ENCODE measurements around the gene NKAIN1. TPM values are rescaled to one million over a fixed set of nuclear protein-coding genes. Genes with fewer than 3 reads are reported as not detected.

NKAIN1 gene
- total and polyA plus RNA-seq, 2 experiments from 2014 or later: 14.7 to 56.7 TPM

DNA sequence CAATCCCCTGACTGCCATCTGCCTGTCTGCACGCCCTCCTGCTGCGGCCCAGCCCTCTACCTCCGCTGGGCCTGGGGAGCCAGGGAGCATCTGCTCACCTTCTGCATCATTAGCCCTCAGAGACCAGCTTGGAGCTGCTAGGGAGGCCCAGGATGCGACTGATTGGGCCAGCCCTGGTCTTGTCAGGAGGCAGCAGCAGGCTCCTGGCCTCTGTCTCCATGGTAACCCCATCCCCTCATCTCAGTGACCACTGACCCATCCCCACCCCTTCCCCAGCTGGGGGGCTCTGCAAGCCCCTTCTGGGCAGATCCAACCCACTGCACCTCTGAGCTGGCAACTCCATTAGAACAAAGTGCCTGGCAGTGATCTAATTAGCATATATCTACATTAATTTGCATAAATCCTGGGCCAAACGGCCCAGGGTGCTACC is 37.7 kb downstream of the NKAIN1 start (continued):
- TF ChIP-seq, protein P1, sequence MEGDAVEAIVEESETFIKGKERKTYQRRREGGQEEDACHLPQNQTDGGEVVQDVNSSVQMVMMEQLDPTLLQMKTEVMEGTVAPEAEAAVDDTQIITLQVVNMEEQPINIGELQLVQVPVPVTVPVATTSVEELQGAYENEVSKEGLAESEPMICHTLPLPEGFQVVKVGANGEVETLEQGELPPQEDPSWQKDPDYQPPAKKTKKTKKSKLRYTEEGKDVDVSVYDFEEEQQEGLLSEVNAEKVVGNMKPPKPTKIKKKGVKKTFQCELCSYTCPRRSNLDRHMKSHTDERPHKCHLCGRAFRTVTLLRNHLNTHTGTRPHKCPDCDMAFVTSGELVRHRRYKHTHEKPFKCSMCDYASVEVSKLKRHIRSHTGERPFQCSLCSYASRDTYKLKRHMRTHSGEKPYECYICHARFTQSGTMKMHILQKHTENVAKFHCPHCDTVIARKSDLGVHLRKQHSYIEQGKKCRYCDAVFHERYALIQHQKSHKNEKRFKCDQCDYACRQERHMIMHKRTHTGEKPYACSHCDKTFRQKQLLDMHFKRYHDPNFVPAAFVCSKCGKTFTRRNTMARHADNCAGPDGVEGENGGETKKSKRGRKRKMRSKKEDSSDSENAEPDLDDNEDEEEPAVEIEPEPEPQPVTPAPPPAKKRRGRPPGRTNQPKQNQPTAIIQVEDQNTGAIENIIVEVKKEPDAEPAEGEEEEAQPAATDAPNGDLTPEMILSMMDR (conservative IDR thresholded peaks at IDR 0.05; ENCODE audit: low read depth in 2 of 2): no peak
- TF ChIP-seq EZH2phosphoT487 (IDR thresholded peaks at IDR 0.05; ENCODE audit: unreplicated experiment) (no peak), CREB1 (CRISPR knock-in tag; IDR thresholded peaks at IDR 0.05; ENCODE audit: low read depth) (no peak)
- TF ChIP-seq, protein P2, sequence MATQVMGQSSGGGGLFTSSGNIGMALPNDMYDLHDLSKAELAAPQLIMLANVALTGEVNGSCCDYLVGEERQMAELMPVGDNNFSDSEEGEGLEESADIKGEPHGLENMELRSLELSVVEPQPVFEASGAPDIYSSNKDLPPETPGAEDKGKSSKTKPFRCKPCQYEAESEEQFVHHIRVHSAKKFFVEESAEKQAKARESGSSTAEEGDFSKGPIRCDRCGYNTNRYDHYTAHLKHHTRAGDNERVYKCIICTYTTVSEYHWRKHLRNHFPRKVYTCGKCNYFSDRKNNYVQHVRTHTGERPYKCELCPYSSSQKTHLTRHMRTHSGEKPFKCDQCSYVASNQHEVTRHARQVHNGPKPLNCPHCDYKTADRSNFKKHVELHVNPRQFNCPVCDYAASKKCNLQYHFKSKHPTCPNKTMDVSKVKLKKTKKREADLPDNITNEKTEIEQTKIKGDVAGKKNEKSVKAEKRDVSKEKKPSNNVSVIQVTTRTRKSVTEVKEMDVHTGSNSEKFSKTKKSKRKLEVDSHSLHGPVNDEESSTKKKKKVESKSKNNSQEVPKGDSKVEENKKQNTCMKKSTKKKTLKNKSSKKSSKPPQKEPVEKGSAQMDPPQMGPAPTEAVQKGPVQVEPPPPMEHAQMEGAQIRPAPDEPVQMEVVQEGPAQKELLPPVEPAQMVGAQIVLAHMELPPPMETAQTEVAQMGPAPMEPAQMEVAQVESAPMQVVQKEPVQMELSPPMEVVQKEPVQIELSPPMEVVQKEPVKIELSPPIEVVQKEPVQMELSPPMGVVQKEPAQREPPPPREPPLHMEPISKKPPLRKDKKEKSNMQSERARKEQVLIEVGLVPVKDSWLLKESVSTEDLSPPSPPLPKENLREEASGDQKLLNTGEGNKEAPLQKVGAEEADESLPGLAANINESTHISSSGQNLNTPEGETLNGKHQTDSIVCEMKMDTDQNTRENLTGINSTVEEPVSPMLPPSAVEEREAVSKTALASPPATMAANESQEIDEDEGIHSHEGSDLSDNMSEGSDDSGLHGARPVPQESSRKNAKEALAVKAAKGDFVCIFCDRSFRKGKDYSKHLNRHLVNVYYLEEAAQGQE (IDR thresholded peaks at IDR 0.05; ENCODE audit: unreplicated experiment): no peak

DNA sequence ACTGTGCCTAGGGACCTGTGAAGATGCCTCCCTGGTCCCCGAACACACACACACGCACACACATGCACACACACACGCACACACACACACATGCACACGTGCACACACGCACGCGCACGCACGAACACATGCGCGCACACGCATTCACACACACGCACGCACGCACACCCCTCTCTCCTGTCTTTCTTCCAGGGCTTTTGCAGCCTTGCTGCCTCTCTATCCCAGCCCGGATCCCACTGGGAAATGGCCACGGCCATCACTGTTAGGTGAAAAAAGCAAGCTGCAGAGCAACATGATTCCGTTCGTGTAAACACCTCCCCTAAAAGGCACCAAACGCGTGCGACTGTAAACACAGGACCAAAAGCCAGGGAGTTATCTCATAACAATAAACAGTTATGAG is 39.7 kb downstream of the NKAIN1 start:
- ATAC-seq (no peak), DNase-seq (ENCODE audit: low spot score) (no peak)
- Histone ChIP-seq H2AFZ (no peak overlapping the region), H3K4me1 (ENCODE audit: insufficient read depth) (peaks cover 8% of the 10 kb centered on the region; the same call in 1 of the 2 replicates), H3K4me2 (no peak overlapping the region), H3K79me2 (replicated peaks; ENCODE audit: insufficient read depth) (no peaks in the 10 kb centered on the region), H3K27me3 (ENCODE audit: insufficient read depth) (no peaks in the 10 kb centered on the region), H4K20me1 (replicated peaks; ENCODE audit: insufficient read depth) (no peaks in the 10 kb centered on the region; the same call in 1 of the 2 replicates), H3K9me2 (ENCODE audit: insufficient read depth) (no peaks in the 10 kb centered on the region), H3K36me3 (ENCODE audit: insufficient read depth) (no peaks in the 10 kb centered on the region), H3F3A (replicated peaks; ENCODE audit: low read depth) (no peaks in the 10 kb centered on the region), H3K27ac (ENCODE audit: low read depth) (no peak overlapping the region), H3K4me3 (no peak overlapping the region)
- no peak overlapping the region for H3K27ac Mint-ChIP-seq
- peaks cover 19% of the 10 kb centered on the region for H3K4me1 Mint-ChIP-seq
- no peaks in the 10 kb centered on the region; the same call in 2 of the 3 replicates for H3K9me3 Mint-ChIP-seq
- H3K4me3 Mint-ChIP-seq: no peak overlapping the region; the same call in 2 of the 3 replicates
- no peaks in the 10 kb centered on the region for H3K36me3 Mint-ChIP-seq (ENCODE audit: low read depth)
- peaks cover 2% of the 10 kb centered on the region for H3K27me3 Mint-ChIP-seq (ENCODE audit: insufficient read depth, low read depth, poor library complexity)
- no peak for TF ChIP-seq NANOG (IDR thresholded peaks at IDR 0.05; ENCODE audit: borderline replicate concordance)
- TF ChIP-seq, protein P2 (IDR thresholded peaks at IDR 0.05; ENCODE audit: unreplicated experiment): no peak
- no peak for TF ChIP-seq ZNF331 (CRISPR knock-in tag; IDR thresholded peaks at IDR 0.05; ENCODE audit: low read depth)
- no peak for TF ChIP-seq POLR2AphosphoS5 (IDR thresholded peaks at IDR 0.05; ENCODE audit: low read depth)
- TF ChIP-seq, protein P3, sequence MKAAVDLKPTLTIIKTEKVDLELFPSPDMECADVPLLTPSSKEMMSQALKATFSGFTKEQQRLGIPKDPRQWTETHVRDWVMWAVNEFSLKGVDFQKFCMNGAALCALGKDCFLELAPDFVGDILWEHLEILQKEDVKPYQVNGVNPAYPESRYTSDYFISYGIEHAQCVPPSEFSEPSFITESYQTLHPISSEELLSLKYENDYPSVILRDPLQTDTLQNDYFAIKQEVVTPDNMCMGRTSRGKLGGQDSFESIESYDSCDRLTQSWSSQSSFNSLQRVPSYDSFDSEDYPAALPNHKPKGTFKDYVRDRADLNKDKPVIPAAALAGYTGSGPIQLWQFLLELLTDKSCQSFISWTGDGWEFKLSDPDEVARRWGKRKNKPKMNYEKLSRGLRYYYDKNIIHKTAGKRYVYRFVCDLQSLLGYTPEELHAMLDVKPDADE (IDR thresholded peaks at IDR 0.05): no peak

Measured in GM23338 (cell line).